Medulla oblongata (tissue), 1 donor: ENCODE results near the gene DLX4.

Experiments
- DNase-seq: peaks from one replicate; pipeline ENCODE4 v3.0.0-alpha.2; 2015; ENCODE audit errors: extremely low spot score

Gene DLX4

DNA sequence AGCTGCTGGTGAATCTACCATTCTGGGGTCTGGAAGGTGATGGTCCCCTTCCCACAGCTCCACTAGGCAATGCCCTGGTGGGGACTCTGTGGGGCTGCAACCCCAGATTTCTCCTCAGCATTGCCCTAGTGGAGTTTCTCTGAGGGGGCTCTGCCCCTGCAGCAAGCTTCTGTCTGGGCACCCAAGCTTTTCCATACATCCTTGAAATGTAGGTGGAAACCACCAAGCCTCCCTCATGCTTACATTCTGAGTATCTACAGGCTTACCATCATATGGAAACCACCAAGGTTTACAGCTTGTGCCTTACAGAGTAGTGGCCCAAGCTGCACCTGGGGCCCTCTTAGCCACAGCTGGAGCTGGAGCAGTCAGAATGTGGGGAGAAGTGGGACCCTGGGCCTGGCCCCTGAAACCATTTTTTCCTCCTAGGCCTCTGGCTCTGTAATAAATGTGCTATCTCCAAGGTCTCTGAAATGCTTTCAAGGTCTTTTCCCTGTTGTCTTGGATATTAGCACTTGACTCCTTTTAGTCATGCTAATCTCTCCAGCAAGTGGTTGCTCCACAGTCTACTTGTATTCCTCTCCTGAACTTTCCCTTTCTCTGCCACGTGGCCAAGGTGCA lies 45.6 kb downstream of the DLX4 start:
- DNase-seq, result no peak

DNA sequence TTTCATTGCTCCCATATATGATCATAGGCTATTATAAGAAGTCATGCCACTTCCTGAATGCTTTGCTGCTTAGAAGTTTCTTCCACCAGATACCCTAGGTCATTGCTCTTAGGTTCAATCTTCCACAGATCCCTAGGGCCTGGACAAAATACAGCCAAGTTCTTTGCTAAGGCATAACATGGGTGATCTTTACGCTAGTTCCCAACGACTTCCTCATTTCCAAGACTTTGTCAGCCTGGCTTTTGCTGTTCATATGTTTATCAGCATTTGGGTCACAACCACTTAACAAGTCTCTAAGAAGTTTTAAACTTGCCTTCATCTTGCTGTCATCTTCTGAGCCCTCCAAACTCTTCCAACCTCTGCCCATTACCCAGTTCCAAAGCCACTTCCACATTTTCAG lies 46.2 kb downstream of the DLX4 start:
- no peak for DNase-seq

DNA sequence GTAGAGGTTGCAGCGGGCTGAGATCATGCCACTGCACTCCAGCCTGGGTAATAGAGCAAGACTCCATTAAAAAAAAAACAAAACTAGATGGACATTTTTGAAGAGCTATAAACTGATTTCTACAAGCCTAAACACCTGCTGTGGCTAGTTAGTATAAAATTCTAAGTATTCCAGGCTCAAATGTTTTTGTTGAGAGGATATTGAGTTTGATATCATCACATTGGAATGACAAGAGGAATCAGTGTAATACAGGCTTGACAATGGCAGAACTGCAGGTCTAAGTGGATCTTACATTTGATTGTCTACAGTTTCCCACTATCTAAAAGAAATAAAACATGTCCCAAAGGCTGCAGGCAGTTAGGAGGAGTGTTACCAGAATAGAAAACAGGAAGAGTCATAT lies 49.9 kb downstream of the DLX4 start:
- DNase-seq, result no peak

DNA sequence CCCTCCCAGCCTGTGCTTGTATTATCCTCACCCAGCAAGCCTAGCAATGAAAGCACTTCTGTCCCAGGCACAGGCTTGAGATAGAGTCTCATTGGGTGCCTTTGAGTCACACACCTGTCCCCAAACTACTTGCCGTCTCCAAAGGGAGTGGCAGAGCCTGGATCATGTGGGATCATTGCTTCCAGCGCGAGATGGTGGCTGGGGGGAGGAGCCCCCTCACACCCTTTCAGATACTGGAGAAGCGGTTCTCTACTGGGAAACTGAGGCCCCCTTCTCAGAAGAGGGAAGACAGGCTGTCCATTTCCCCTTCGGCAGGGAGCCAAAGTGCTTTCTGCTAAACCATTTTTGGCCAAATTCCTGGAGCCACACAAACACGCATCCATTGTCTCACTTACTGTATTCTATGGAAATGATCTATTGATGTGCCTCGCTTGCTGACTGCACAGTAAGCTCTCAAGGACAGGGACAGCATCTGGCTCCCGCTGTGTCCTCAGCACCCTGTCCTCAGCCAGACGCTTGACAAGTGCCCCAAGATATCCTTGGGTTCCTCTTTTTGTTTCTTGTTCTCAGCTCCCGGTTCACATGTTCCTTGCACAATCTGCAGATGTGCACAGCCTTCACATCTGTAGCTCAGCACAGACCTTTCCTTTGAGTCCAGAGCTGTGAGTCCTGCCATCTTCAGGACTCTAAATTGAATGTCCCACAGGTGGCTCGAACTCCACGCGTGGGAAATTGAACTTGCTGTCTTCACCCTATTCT lies 52.0 kb downstream of the DLX4 start:
- no peak for DNase-seq

DNA sequence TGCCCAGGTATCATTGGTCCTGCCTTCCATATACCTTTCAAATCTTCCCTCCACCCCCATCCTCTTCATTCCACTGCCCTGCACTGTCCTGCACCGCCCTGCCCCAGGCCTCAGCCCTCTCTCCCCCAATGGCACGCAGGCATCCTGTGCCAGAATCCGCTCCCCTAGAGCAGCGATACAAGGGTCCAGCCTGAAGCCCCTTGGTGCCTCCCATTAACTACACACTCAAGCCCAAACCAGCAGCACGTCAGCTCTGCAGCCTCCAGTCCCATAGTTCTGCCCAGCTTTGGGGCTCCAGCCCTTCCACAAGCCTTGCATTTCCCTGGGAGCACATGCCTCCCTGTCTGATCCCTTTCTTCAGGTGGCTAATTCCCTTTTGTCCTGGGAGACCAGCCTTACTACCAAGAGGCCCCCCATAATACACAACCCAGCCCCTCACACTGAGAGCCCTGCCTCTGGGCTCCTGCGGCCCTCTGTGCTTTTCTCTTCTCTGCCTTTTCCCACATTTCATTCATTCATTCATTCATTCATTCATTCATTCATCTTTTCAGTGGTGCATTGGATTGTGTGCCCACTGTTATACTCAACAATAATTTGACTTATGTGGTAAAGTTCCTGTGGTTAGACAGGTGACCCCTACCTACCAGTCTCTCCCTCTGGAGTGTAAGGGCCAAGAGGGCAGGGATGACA lies 52.8 kb downstream of the DLX4 start:
- no peak for DNase-seq

DNA sequence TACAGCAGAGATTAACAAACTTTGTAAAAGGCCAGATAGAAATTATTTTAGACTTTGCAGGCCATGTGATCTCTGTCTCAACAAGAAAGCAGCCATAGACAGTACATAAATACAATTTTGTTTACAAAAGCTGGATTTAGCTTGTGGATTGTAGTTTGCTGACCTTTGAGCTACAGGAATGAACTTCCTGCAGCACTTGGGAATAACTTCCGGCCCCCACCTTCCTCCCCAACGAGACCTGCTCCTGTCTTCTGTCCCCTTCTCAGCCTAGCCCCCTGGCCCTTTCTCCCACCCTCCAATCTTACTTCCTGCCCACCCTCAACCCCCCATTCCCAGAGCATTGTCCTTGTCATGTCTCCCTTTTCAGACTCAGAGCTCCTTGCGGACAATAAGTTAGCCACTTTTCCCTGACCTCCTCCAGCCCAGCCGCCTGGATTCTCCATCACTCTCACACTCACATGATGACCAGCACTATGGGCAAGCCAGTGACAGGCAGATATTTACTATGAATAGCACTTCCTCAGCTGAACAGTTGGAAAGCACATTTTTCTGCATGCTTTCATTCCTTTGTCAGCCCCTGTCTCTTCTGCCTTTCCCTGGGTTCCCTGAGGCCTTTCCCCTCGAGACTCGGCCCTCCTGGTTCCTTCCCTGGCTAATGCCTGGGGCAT lies 53.6 kb downstream of the DLX4 start:
- DNase-seq, result no peak

DNA sequence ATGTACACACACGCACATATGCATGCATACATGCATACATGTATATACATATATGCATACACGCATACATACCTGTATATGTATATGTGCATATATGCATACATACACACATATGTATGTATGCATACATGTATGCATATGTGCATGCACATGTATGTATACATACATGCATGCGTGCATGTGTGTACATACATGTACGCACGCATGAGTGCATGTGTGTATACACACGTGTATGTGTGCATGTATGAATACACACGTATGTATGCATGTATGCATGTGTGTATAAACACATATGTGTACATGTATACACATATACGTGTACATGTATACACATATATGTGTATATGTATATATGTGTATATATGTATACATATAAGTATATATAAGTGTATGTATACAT lies 54.5 kb downstream of the DLX4 start:
- DNase-seq, result no peak
